Heart left ventricle (tissue), 13 donors: Measurements from ENCODE around the gene RALGAPA1.

ENCODE experiments used
- CTCF ChIP-seq, 12 donors: fragments of 200-600 bp; sonication (generic) in 4 of 12; IDR thresholded peaks; one replicate each; pipeline versions ENCODE4 v1.5.0 to v1.8.0; 2018 to 2022; ENCODE audit warnings: antibody characterized with exemption in 12 of 12, mild to moderate bottlenecking in 5 of 12
- POLR2A ChIP-seq, 2 donors: fragments of 450-650 bp; IDR thresholded peaks; one replicate each; pipeline ENCODE4 v1.6.1; 2017; ENCODE audit warnings: antibody characterized with exemption in 2 of 2, mild to moderate bottlenecking in 2 of 2, moderate library complexity in 2 of 2
- donor health status: ischemic (EF 13 %, LVEDD 7.1; RV severe dilation, severe dysfunction).
- donor health status: DM: no; HTN: yes; CAD: no.
- donor health status: DM: no; HTN: no; CAD: no.
- donor health status: ischemic (EF 25% LVEDD 6.9; RV normal size, moderate dysfunction).
- donor health status: ischemic (EF 25% LVEDD 5.7; RV mildly dilated, moderate dysfunction).
- donor health status: ischemic (EF 35%, LVEDD 5.7; RV mildly dilated, moderate dysfunction).
- donor health status: nonischemic (EF 11% LVEDD 7.7; RV severe dilation, severe dysfunction).
- donor health status: DM: yes; HTN: yes; CAD: no.
- donor health status: PGD.
- donor health status: ischemic (EF 29% LVEDD 5.4; RV normal size, mild dysfunction).
- donor health status: nonischemic (EF 23%, LVEDD 6.1; RV moderate dilation, normal function).

DNA sequence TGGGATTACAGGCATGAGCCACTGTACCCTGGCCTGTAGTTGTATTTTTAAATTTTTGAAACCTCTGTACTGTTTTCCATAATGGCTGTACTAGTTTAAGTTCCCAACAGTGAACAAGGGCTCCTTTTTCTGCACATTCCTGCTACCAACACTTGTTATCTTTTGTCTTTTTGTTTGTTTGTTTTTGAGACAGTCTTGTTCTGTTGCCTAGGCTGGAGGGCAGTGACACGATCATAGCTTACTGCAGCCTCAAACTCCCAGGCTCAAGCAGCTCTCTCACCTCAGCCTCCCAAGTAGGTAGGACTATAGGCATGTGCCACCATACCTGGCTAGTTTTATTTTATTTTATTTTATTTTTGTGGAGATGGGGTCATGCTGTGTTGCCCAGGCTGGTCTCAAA, 40.0 kb upstream of the RALGAPA1 start:
- TF ChIP-seq CTCF (IDR thresholded peaks at IDR 0.05) (no peak), POLR2A (IDR thresholded peaks at IDR 0.05) (no peak)
